GM13976 (cell line): ENCODE results near the gene RBMXL3.
"Not testable (repeated sequence)": the region's sequence is repeated elsewhere in the genome, so short reads cannot be mapped to it uniquely, and the experiment has no call there.

Source experiments
- DNase-seq: peaks from one replicate; pipeline ENCODE4 v3.0.0; 2012; ENCODE audit warnings: low spot score
- CTCF ChIP-seq: IDR thresholded peaks from 2 replicates; pipeline ENCODE4 v1.5.1; 2012; ENCODE audit warnings: borderline replicate concordance, mild to moderate bottlenecking; ENCODE audit not compliant: insufficient read depth; ENCODE audit errors: extremely low read depth, missing control alignments, control extremely low read depth
- in situ Hi-C: fragments of 300-500 bp; cut with MboI; formaldehyde crosslinking; loops from one replicate; pipeline ENCODE4 v1.12.0; 2022; ENCODE audit warnings: low sequenced_read_pairs, mixed read lengths, inconsistent platforms; ENCODE audit not compliant: unreplicated experiment

Gene RBMXL3

GRCh38 chrX:115204040-115204439, 14.8 kb downstream of the RBMXL3 start:
- TF ChIP-seq CTCF, result no peak
- no peak for DNase-seq
- in situ Hi-C loops, result no loop called here

GRCh38 chrX:115209547-115209946, 20.3 kb downstream of the RBMXL3 start:
- DNase-seq, in situ Hi-C loops: not testable (repeated sequence)

- DNase-seq, result no peak
- TF ChIP-seq CTCF, result no peak
- in situ Hi-C loops, result no loop called here
Measured at GRCh38 chrX:115214151-115214550, 24.9 kb downstream of the RBMXL3 start.

- TF ChIP-seq CTCF, result no peak
- DNase-seq, result no peak
- in situ Hi-C loops, result no loop called here
Measured at GRCh38 chrX:115214605-115215004, 25.4 kb downstream of the RBMXL3 start.

DNA sequence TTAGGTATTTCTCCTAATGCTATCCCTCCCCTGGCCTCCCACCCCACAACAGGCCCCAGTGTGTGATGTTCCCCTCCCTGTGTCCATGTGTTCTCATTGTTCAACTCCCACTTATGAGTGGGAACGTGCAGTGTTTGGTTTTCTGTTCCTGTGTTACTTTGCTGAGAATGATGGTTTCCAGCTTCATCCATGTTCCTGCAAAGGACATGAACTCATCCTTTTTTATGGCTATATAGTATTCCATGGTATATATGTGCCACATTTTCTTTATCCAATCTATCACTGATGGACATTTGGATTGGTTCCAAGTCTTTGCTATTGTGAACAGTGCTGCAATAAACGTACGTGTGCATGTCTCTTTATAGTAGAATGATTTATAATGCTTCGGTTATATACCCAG, 28.1 kb downstream of the RBMXL3 start:
- in situ Hi-C loops, DNase-seq: not testable (repeated sequence)

- in situ Hi-C loops, result no loop called here
- TF ChIP-seq CTCF, result peak; percentile 29
- no peak for DNase-seq
Measured at GRCh38 chrX:115226929-115227328, 37.7 kb downstream of the RBMXL3 start.

DNA sequence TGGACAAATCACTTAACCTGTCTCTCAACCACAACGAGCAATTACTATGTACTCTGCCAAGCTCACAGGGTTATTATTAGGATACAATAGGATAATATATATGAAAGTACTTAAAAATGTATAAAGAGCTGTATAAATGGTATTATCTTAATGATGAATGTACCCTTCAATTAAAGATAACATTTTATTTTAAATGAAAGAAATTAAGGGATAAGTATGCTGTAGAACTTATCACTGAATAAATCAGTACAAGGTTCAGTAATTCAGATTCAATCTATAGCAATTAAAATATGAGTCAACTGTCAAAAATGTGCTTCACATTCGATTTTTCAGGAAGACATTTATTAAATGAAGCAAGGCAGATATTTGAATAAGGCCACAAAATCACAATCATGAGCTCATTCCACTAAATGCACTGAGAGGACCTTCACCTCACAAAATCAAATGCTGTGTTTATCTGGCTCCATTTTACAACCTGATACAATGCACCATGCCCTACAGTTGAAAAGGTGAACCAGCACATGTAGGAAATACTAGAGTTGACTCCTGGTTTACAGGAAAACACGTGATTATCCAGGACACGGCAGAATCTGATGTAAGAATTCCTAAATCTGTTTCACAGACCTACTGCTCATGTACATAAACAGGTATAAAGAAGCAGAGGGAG, 40.3 kb downstream of the RBMXL3 start:
- no peak for TF ChIP-seq CTCF
- in situ Hi-C loops, result no loop called here
- no peak for DNase-seq

DNA sequence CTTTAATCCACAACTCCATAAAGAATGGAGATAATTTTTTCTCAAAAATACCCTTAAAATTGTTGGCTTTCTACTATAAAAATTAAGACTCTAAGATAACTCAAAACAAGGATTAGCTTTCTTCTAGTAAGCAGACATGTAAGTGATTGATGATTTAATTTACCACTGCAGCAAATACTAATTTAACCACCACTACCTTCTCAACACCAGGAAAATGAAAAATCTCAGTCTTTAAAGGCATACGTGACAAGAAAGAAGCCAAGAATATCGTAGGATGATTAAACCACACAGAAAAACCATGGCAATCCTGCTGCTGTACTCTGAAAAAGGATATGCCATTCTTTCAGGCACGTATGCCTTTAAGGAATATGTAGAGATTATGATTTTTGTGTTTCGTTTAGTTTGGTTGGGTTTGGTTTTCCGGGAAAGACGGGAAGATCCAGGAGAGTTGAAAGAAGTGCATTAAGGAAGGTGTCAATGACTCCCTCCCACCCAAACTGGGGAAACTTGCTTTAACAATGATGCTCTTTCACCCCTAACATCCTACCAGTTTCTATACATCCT, 43.8 kb downstream of the RBMXL3 start:
- in situ Hi-C loops, result no loop called here
- DNase-seq, result no peak
- TF ChIP-seq CTCF, result no peak
